ENCODE measurements around the gene PIRT.

DNA sequence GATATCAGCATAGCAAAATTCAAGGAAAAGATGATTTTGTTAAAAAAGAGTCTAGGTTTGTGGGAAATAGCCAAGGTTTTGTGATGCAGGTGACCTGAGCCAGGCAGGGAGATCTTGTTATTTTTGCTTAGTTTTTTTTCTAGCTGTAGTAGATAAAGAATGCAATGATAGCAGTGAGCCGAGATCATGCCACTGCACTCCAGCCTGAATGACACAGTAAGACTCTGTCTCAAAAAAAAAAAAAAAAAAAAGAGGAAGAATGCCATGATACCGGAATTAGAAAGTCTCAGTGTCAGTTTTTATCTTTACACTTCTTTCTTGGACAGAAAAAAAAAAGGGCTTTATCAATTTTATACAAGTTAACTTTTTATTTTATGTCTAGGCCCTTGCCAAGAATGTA is 61.5 kb downstream of the PIRT start:
- no peak for TF ChIP-seq POLR2AphosphoS5 (IDR thresholded peaks at IDR 0.05; ENCODE audit: borderline replicate concordance, low read depth, low read length)
- no peak for TF ChIP-seq EZH2 (IDR thresholded peaks at IDR 0.05)
- no peak for TF ChIP-seq FOXP2 (optimal IDR thresholded peaks at IDR 0.05; ENCODE audit: control extremely low read depth, extremely low read length, insufficient read depth)

All from SK-N-MC (cell line).